ENCODE data around the gene STRADA.

Gene STRADA

DNA sequence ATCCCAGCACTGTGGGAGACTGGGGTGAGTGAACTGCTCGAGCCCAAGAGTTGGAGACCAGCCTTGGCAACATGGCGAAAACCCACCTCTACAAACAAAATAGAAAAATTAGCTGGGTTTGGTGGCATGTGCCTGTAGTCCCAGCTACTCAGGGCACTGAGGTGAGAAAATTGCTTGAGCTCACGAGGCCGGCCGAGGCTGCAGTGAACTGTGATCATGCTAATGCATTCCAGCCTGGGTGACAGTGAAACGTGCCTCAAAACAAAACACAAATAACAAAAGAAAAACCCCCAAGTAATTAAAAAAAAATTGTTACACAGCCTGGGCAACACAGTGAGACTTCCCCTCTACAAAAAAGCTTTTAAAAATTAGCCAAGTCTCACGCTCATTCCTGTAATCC lies 26.8 kb upstream of the STRADA start:
- H3K27ac ChIP-seq, result no peak overlapping the region
- TF ChIP-seq ZFX (IDR thresholded peaks at IDR 0.05; ENCODE audit: borderline replicate concordance) (no peak), CTCF (IDR thresholded peaks at IDR 0.05) (no peak)

- no peak overlapping the region for H3K27ac ChIP-seq
- TF ChIP-seq ZFX (IDR thresholded peaks at IDR 0.05; ENCODE audit: borderline replicate concordance) (no peak), CTCF (IDR thresholded peaks at IDR 0.05) (no peak)
Observed at GRCh38 chr17:63766754-63767153, 25.2 kb upstream of the STRADA start.

GRCh38 chr17:63764716-63765115 lies 23.1 kb upstream of the STRADA start:
- TF ChIP-seq CTCF (IDR thresholded peaks at IDR 0.05) (no peak), ZFX (IDR thresholded peaks at IDR 0.05; ENCODE audit: borderline replicate concordance) (no peak)

DNA sequence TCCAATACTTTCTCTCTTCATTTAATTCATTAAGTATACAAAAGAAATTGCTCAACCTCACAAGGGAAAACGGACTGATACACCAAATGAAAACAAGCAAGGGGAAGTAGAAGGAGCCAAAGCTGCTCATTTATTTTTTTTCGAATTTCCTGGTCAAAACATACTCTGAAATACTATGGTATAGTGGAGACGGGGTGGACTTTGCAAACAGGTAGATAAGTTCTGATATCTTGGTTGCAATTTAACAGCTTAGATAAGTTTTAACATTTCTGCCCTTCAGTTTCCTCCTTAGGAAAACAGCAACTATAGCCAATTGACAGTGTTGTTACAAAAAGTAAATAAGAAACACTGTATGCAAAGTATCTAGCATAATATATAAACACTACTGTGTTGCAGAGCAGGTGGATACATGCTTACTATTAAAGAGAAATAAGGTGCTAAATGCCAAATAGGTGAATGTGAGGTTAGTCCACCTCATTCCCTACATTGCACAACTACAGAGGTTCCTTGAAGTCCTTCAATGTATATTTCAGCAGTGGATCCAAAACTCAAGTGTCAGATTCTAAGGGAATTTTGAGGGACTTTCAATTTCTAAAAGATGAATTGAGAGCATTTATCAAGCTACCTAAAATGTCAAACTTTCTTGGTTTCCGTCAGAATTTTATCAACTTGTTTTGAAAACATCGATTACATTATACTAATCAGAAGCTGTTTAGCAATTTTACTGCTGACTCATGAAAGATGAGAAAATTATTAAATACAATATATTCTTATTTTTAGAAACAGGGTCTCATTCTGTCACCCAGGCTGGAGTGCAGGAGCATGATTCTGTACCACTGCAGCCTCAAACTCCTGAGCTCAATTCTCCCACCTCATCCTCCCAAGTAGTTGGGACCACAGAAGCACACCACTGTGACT lies 20.8 kb upstream of the STRADA start:
- no peak overlapping the region for H3K27ac ChIP-seq
- no peak for TF ChIP-seq ZFX (IDR thresholded peaks at IDR 0.05; ENCODE audit: borderline replicate concordance)
- TF ChIP-seq CTCF (IDR thresholded peaks at IDR 0.05), result no peak

More at GRCh38 chr17:63764716-63765115, 23.1 kb upstream of the STRADA start:
- H3K27ac ChIP-seq, result no peak overlapping the region

- no peak for TF ChIP-seq CTCF (IDR thresholded peaks at IDR 0.05)
- no peak for TF ChIP-seq ZFX (IDR thresholded peaks at IDR 0.05; ENCODE audit: borderline replicate concordance)
- H3K27ac ChIP-seq, result no peak overlapping the region
Observed at GRCh38 chr17:63760771-63761539, 19.4 kb upstream of the STRADA start.

DNA sequence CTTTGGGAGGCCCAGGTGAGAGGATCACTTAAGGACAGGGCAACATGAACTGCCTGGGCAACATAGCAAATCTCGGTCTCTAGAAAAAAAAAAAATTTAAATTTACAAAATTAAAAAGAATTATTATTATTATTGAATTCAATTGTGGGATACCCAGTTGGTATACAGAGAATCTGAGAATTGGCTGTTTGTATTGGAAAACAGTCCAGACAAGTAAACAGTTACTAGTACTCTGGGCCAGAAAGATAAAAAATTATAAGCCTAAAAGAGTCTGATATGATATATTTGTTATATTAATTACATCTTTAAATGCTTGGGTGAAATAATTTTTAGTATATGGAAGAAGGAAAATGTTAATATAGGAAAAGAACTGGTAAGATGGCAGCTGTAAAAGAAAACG lies 16.8 kb upstream of the STRADA start:
- no peak overlapping the region for H3K27ac ChIP-seq
- no peak for TF ChIP-seq CTCF (IDR thresholded peaks at IDR 0.05)
- TF ChIP-seq ZFX (IDR thresholded peaks at IDR 0.05; ENCODE audit: borderline replicate concordance), result no peak

DNA sequence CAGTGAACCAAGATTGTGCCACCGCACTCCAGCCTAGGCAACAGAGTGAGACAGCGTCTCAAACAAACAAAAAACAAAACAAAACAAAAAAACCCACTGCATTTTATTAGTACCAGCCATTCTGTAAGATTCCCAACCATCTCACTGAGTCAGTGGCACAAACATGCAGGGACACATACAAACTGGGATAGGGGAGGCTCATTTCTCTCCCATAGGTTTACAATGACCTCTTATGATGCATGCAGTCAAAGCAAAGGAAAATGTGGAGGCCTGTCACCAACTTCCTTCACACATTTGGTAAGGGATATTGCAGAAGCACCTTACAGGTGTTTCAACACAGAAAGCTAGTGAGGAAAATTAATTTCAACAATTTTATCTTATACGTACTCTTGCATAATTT lies 12.4 kb upstream of the STRADA start:
- no peak overlapping the region for H3K27ac ChIP-seq
- TF ChIP-seq CTCF (IDR thresholded peaks at IDR 0.05), result no peak
- TF ChIP-seq ZFX (IDR thresholded peaks at IDR 0.05; ENCODE audit: borderline replicate concordance), result no peak
